Stimulated activated naive CD8-positive, alpha-beta T cell treated with anti-CD3 and anti-CD28 coated beads, Interleukin-15, amount 100 ng/mL, for 72 hours (primary cell): ENCODE results near the gene FAM76B.

Experiments used
- ATAC-seq: fragments of 150-1000 bp; cut with Tn5 transposase; 2 replicates; pipeline ENCODE4 v1.10.0; 2021; ENCODE audit warnings: mild to moderate bottlenecking, moderate library complexity
- DNase-seq, 2 donors: peaks; one replicate each; pipeline ENCODE4 v3.0.0; 2021 to 2022
- H3K27ac Mint-ChIP-seq, 2 donors: one replicate each; pipeline ENCODE4 v1.8.0; 2022; ENCODE audit warnings: mild to moderate bottlenecking in 2 of 2, mixed read lengths in 2 of 2, moderate library complexity in 2 of 2
- H3K27me3 Mint-ChIP-seq: one replicate; pipeline ENCODE4 v1.8.0; 2022; ENCODE audit warnings: mixed read lengths
- H3K4me1 Mint-ChIP-seq: one replicate; pipeline ENCODE4 v1.8.0; 2022; ENCODE audit warnings: mild to moderate bottlenecking, mixed read lengths
- H3K4me3 Mint-ChIP-seq, 2 donors: one replicate each; pipeline ENCODE4 v1.8.0; 2022; ENCODE audit warnings: mild to moderate bottlenecking in 2 of 2, mixed read lengths in 2 of 2, moderate library complexity in 1 of 2
- H3K9me3 Mint-ChIP-seq, 2 donors: one replicate each; pipeline ENCODE4 v1.8.0; 2022; ENCODE audit warnings: mixed read lengths in 2 of 2

Gene FAM76B

DNA sequence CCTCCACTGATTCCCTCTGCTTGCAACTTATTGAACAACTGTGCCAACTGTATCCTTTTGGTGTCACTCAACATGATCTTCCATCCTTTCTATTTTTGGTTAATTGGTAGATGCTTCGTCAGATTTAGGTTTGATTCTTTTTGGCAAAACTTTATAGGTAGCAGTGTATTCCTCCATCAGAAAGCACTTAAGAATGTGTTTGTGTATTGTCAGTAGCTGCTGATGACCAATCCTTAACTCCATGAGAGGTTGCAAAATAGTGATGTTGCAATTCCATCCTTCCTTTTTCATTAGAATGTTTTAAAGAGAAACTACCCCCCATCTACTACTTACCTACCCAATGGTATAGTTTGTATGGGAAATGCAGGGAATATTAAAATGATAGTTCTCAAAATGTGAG lies 22.1 kb downstream of the FAM76B start:
- Mint-ChIP-seq H3K9me3 (no peaks in the 10 kb centered on the region), H3K4me1 (no peaks in the 10 kb centered on the region), H3K27me3 (no peaks in the 10 kb centered on the region), H3K4me3 (no peak overlapping the region), H3K27ac (no peak overlapping the region)
- ATAC-seq (no peak), DNase-seq (no peak)

DNA sequence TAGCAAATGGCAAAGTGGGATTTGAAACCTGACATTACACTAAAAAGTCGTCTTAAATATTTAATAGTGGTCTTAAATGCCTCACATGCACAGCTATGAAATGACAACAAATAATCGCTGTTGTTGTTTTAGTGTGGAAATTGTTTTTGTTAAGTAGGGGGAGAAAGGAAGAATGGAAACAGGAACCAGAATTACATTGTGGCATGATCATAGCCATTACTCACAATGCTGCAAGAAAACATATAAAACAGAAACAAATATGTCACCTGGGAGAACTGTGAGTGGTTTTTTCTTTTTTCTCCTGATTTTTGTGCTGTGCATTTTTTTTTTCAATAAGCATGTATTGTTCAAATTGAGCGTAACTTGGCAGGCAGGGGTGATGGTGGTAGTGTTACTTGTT lies 22.9 kb downstream of the FAM76B start:
- no peaks in the 10 kb centered on the region for H3K4me1 Mint-ChIP-seq
- ATAC-seq = no peak
- peaks cover 7% of the 10 kb centered on the region for H3K27me3 Mint-ChIP-seq
- no peak for DNase-seq
- no peaks in the 10 kb centered on the region for H3K9me3 Mint-ChIP-seq
- H3K4me3 Mint-ChIP-seq = no peak overlapping the region
- H3K27ac Mint-ChIP-seq = no peak overlapping the region

DNA sequence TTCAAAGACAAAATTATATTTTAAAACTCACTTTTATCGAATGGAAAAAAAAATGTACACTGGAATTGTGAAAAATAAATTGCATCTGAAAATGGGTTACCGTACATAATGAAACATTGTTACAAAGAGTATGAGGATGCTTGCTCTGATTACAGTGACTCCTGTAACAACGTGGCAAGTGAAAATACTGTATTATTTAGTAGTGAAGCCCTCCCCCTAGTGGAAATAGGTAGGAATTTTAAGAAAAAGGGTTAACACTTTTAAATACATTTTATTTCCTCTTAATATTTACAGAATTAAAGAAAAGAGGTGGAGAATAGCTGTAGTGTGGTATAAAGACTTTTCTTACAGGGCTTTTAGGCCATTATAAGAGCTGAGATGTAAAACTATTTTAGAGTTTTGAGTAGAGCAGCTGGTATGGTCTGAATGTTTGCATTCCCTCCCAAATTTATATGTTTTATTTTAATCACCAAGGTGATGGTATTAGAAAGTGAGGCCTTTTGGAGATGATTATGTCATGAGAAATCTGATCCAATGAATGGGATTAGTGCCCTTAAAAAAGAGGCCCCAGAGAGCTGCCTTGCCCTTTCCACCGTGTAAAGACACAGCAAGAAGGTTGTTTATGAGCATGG lies 25.2 kb downstream of the FAM76B start:
- H3K27ac Mint-ChIP-seq = no peak overlapping the region
- no peaks in the 10 kb centered on the region for H3K4me1 Mint-ChIP-seq
- H3K4me3 Mint-ChIP-seq = no peak overlapping the region
- no peak for DNase-seq
- no peaks in the 10 kb centered on the region for H3K9me3 Mint-ChIP-seq
- ATAC-seq = peak; percentile 73
- peaks cover 14% of the 10 kb centered on the region for H3K27me3 Mint-ChIP-seq

DNA sequence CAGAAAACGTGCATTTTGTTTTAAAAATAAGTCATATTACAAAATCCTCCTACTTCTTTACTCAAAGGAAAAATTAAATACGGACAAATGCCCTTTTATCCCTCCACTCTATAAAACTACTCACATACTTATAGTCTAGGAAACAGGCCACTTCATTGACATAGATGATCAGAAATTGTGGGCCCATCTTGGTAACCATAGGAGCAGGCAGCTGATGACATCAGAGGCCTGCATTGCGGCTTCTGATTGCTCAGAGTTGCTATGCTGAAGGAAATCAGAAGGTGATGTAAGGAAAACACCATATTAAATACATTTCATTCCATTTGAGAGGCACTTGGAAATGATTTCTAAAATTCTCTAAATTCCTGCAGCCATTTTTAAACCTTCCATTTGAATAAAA lies 27.0 kb downstream of the FAM76B start:
- H3K4me3 Mint-ChIP-seq = no peak overlapping the region
- no peaks in the 10 kb centered on the region for H3K9me3 Mint-ChIP-seq
- no peak overlapping the region for H3K27ac Mint-ChIP-seq
- no peak for DNase-seq
- H3K4me1 Mint-ChIP-seq = no peaks in the 10 kb centered on the region
- peaks cover 14% of the 10 kb centered on the region for H3K27me3 Mint-ChIP-seq
- ATAC-seq = no peak

DNA sequence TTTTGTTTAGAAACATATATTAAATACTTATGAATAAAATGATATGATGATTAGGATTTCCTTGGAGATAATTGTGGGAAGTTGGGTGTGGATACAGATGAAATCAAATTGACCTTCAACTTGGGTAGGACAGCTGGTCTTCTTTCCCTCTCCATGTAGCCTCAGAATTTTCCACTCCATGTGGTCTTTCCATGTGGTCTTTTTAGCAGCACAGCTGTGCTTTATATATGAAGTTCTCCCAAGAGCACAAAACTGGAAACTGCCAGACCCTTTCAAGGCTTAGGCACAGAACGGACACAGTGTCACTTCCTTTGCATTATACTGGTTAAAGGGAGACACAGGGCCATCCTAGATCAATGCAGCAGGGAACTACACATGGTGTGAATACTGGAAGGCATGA lies 28.6 kb downstream of the FAM76B start:
- no peaks in the 10 kb centered on the region for H3K9me3 Mint-ChIP-seq
- H3K27ac Mint-ChIP-seq = peak overlapping the region in 1 of 2 donors; percentile 17
- no peaks in the 10 kb centered on the region for H3K4me1 Mint-ChIP-seq
- DNase-seq (no peak), ATAC-seq (no peak)
- H3K27me3 Mint-ChIP-seq = peaks cover 14% of the 10 kb centered on the region
- H3K4me3 Mint-ChIP-seq = no peak overlapping the region

DNA sequence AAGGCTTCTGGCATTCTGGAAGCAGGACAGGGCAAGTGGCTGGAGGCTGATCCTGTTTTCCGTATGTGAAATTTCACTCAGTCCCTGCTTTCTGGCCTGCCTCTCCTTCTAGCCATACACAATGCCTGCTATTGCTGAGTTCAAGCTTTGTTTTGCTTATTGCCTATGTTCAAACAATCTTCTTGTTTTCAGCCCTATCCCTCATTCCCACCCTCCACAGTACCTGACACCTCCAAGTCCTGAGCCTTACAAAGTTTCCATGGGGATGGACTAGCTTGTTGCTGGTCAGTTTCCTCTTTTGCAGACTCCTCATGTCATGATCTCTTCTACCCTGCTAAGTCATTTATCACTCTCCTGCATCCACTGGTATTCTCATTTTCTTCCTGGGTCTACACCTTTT lies 38.1 kb downstream of the FAM76B start:
- H3K27me3 Mint-ChIP-seq = peaks cover 53% of the 10 kb centered on the region
- H3K27ac Mint-ChIP-seq = no peak overlapping the region
- no peaks in the 10 kb centered on the region for H3K4me1 Mint-ChIP-seq
- no peaks in the 10 kb centered on the region for H3K9me3 Mint-ChIP-seq
- no peak for DNase-seq
- ATAC-seq = no peak
- H3K4me3 Mint-ChIP-seq = no peak overlapping the region

DNA sequence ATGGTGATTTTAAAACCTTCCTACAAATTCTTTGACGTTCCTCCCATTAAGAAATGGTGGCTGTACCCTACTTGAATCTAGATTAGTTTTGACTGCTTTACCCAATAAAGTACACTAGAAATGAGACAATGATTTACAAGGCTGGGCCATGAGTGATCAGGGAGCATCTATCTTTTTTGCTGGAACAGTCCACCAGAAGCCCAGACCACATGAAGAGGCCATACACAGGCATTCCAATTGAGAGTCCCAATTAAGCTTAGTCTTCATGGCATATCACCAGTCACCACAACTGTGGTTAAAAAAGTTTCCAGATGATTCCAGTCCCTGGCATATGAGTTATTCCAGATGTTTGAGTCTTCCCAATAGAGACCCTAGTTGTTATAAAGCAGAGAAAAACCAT lies 39.5 kb downstream of the FAM76B start:
- no peak for DNase-seq
- Mint-ChIP-seq H3K9me3 (no peaks in the 10 kb centered on the region), H3K4me3 (no peak overlapping the region), H3K4me1 (peaks cover 4% of the 10 kb centered on the region), H3K27me3 (peaks cover 47% of the 10 kb centered on the region), H3K27ac (no peak overlapping the region)
- no peak for ATAC-seq

DNA sequence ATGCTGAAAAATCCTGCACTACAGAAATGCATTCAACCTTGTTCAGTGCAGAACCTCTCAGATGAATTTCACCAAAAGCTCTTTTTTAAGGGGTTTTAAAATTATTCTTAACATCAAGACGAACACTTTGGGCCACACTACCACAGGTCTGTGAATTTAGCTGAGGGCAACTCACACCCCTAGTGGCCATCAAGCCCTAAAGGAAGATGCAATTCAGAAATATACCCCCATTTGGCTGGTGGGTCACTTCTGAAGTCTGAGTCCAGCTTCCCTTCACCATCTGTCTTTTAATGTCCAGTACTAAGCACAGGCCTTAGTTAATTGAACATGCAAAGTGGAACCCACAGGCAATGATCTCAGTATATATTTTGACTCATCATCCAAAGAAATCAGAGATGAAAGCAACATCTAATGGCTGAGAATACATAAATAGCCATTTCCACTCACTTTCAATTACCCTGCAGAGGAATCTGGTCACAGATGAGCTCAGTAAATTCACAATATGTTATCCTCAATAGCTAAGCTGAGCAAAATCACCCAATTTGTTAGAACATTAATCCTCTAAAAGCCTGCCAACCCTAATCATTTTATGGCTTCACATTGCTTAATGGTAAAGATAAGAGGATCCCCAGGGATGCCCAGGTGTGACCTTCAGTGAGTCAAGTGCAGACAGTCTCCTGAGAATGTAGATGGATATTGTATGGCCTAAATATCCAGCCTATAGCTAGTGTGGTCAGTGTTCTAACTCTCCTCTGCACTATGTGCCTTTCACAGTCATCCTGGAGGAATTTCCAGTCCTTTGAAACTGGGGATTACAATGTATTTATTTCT lies 50.3 kb downstream of the FAM76B start:
- DNase-seq = no peak
- peaks cover 7% of the 10 kb centered on the region for H3K27me3 Mint-ChIP-seq
- H3K9me3 Mint-ChIP-seq = no peaks in the 10 kb centered on the region
- H3K27ac Mint-ChIP-seq = no peak overlapping the region
- peaks cover 5% of the 10 kb centered on the region for H3K4me1 Mint-ChIP-seq
- no peak overlapping the region for H3K4me3 Mint-ChIP-seq
- no peak for ATAC-seq

DNA sequence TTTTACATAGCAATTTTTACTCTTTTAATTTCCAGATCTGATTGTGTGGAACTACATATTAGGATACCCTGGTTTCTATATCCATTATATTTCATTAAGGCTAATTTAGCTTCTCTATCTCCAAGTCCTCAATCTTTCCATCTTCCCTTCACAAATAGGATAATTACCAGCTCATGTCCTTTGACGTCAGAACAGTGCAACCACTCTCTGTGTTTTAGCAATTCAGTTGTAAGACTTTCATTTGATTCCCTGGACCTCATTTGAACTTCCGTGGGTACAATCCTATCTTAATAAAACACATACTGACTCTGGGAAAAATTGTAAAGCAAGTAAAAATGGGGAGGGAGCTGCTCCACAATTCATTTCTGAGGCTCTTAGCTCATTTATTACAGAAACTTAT lies 52.8 kb downstream of the FAM76B start:
- no peak for DNase-seq
- H3K9me3 Mint-ChIP-seq = no peaks in the 10 kb centered on the region
- H3K27ac Mint-ChIP-seq = no peak overlapping the region
- no peak for ATAC-seq
- no peak overlapping the region for H3K4me3 Mint-ChIP-seq
- H3K27me3 Mint-ChIP-seq = peaks cover 9% of the 10 kb centered on the region
- H3K4me1 Mint-ChIP-seq = peaks cover 10% of the 10 kb centered on the region

DNA sequence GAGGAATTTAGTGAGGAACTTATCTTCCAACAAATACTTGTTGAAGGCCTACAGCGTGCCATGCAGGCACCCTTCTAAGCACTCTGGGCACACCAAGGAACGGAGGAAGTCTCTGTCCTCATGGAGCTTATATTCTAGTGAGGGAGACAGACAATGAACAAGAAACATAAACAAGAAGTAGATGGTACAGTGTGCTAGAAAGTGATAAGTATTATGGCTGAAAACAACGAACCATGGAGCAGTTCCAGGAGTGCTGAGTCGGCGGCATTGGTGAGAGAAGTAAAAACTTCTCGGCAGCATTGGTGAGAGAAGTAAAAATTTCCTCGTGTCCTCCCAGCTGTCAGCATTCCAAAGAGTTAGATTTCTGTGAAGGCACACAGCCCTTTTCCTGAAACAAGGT lies 53.2 kb downstream of the FAM76B start:
- Mint-ChIP-seq H3K4me1 (peaks cover 10% of the 10 kb centered on the region), H3K9me3 (no peaks in the 10 kb centered on the region), H3K27me3 (peaks cover 9% of the 10 kb centered on the region), H3K4me3 (no peak overlapping the region), H3K27ac (no peak overlapping the region)
- DNase-seq = no peak
- no peak for ATAC-seq

DNA sequence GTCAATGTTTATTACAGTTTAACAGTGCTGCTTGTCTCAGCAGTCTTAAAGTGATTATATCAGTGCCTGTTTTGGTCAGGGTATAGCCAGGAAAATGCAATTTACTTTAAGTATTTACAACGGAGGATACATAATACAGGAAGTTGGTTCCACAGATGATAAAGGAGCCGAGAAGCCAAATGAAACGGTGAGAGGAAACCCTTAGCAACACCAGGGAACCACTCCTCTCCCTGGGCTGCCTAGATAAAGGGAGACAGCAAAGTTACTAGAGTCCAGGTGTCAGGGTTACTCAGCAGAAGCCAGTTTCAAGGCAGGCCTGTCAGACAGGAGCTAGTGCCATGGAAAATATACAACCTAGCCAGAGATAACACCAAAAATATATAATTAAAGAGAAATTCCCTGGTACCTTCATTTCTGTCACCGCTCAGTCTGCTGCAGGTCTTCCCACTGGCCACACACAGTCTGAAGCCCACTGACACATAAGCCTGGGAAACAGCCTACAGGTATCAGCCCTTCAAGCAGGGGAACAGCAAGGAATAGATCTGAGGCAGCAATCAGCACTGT lies 55.5 kb downstream of the FAM76B start:
- peaks cover 10% of the 10 kb centered on the region for H3K4me1 Mint-ChIP-seq
- H3K4me3 Mint-ChIP-seq = no peak overlapping the region
- H3K9me3 Mint-ChIP-seq = no peaks in the 10 kb centered on the region
- H3K27me3 Mint-ChIP-seq = peaks cover 9% of the 10 kb centered on the region
- DNase-seq = no peak
- no peak for ATAC-seq
- H3K27ac Mint-ChIP-seq = no peak overlapping the region

DNA sequence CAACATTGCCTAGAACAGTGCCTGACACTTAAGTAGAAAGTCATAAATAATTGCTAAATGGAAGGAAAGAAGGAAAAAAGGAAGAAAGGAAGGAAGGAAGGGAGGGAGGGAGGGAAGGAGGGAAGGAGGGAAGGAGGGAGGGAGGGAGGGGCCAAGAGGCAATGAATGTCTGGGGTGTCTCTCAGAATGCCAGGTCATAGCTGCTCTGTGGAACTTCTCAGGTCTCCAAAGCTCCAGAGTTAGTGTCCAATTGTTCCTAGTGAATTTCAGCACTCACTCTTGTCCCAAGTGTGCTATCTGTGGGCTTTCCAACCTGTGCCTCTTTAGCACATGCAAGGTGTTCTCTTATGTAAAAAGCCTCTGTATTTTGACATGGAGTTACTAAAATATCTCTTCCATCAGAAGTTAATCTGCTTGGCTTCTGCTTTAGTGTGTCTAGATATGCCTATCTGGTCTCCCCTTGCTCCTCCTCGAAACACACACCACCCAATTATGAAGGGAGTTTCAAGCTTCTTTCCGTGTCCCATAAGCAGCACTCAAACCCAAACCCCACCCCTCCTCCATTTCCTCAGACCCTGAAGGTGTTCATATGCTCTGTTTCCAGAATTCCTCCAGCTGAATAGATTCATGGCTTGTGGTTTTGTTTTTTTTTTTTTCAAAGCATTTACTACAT lies 56.5 kb downstream of the FAM76B start:
- H3K27ac Mint-ChIP-seq = no peak overlapping the region
- DNase-seq = no peak
- peaks cover 10% of the 10 kb centered on the region for H3K4me1 Mint-ChIP-seq

DNA sequence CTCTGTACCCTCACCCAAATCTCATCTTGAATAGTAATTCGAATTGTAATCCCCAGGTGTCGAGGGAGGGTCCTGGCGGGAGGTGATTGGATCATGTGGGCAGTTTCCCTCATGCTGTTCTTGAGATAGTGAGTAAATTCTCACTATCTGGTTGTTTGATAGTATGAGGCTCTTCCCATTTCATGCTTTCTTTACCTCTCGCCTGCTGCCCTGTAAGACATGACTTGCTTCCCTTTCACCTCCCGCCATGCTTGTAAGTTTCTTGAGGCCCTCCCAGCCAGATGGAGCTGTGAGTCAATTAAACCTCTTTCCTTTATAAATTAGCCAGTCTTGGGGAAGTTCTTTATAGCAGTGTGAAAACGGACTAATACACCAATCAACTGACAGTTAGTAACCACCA lies 60.1 kb downstream of the FAM76B start:
- Mint-ChIP-seq H3K4me1 (peaks cover 7% of the 10 kb centered on the region), H3K9me3 (no peaks in the 10 kb centered on the region), H3K4me3 (no peak overlapping the region), H3K27ac (no peak overlapping the region), H3K27me3 (peaks cover 15% of the 10 kb centered on the region)
- no peak for DNase-seq
- no peak for ATAC-seq

More for the DNA sequence above, 56.5 kb downstream of the FAM76B start:
- no peaks in the 10 kb centered on the region for H3K9me3 Mint-ChIP-seq
- peaks cover 9% of the 10 kb centered on the region for H3K27me3 Mint-ChIP-seq
- no peak for ATAC-seq
- no peak overlapping the region for H3K4me3 Mint-ChIP-seq

DNA sequence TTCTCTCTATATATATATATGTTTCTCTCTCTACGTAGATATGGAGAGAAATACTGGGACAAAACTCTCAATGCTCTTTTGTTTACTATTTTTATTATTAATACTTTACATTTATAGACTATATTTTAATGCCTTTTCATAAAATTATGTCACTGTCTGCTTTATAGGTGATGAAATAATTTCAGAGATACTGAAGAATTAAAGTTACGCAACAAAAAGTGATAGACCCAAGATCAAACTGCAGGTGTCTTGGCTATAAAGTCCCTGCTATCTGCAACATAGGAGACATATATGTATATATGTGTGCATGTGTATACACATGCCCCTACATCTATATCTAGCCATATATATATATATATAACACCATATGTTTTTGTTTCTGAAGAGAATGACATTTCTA lies 60.8 kb downstream of the FAM76B start:
- Mint-ChIP-seq H3K9me3 (peaks cover 0 to 2% of the 10 kb centered on the region in 2 donors), H3K27me3 (peaks cover 11% of the 10 kb centered on the region), H3K4me1 (no peaks in the 10 kb centered on the region), H3K27ac (no peak overlapping the region), H3K4me3 (no peak overlapping the region)
- no peak for ATAC-seq
- no peak for DNase-seq

DNA sequence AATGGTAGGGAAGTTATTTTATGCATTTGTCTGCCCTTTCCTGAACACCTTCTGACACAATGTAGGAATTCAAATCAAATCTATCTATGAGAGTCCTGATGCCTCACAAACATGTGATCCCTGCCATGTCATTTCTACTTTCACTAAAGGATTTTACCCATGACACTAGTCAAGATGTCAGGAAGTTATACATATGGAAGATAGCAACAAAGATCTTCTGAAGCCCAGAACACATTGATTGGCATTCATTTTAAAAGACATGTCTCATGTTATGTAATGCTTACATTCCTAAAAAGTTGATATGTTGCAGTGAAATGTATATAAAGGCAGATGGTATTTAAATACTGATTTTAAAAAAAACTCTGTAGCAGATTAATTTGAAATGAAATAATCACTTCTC lies 61.5 kb downstream of the FAM76B start:
- DNase-seq = no peak
- no peaks in the 10 kb centered on the region for H3K4me1 Mint-ChIP-seq

DNA sequence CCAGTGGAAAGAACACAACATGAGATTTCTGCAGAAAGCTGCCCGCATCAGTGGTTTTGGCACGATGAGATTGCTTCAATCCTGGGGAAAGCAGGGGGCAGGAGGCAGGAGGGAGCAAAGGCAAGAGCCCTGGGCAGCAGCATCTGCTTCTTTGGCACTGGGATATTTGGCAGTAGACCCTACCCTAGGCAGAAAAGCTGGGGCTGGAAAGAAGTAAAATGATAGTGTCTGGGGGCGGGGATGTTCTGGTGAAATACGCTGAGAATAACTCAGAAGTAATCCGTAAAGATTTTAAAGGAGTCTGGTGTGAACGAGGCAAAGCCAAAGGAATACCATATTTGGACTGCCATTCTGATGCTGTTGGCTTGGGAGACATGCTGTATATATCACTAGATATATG lies 62.0 kb downstream of the FAM76B start:
- no peak for ATAC-seq
- Mint-ChIP-seq H3K4me1 (no peaks in the 10 kb centered on the region), H3K9me3 (peaks cover 0 to 4% of the 10 kb centered on the region in 2 donors), H3K27me3 (peaks cover 11% of the 10 kb centered on the region), H3K4me3 (no peak overlapping the region), H3K27ac (no peak overlapping the region)
- DNase-seq = no peak

More for the DNA sequence above, 61.5 kb downstream of the FAM76B start:
- Mint-ChIP-seq H3K27ac (no peak overlapping the region), H3K9me3 (peaks cover 0 to 4% of the 10 kb centered on the region in 2 donors), H3K27me3 (peaks cover 11% of the 10 kb centered on the region), H3K4me3 (no peak overlapping the region)
- no peak for ATAC-seq
